Prostate gland (tissue), 2 donors: ENCODE measurements around the gene PDE8B.

Experiments
- CTCF ChIP-seq, 4 experiments: fragments of 200-600 bp in 2 of 4; fragments of 450-650 bp in 2 of 4; sonication (generic) in 2 of 4; IDR thresholded peaks; 1 replicate in 3 of 4; 2 replicates in 1 of 4; pipeline ENCODE4 v1.5.1; 2016 to 2019; ENCODE audit warnings: antibody characterized with exemption in 4 of 4, mild to moderate bottlenecking in 2 of 4, moderate library complexity in 2 of 4
- POLR2A ChIP-seq: fragments of 450-650 bp; IDR thresholded peaks from one replicate; pipeline ENCODE4 v1.6.1; 2016; ENCODE audit warnings: antibody characterized with exemption, mild to moderate bottlenecking
- POLR2AphosphoS5 ChIP-seq: sonication (generic); formaldehyde crosslinking; IDR thresholded peaks from one replicate; pipeline ENCODE4 v1.6.1; 2017; ENCODE audit warnings: antibody characterized with exemption

- TF ChIP-seq POLR2A (no peak), POLR2AphosphoS5 (no peak), CTCF (IDR thresholded peaks at IDR 0.05) (no peak)
Observed at GRCh38 chr5:77181596-77182304, 28.7 kb upstream of the PDE8B start.
